Ishikawa (cell line): Measurements from ENCODE around the gene UCHL3.

Experiments
- CREB1 ChIP-seq: IDR thresholded peaks from 2 replicates; pipeline ENCODE4 v1.6.1; 2012; ENCODE audit warnings: low read depth
- EGR1 ChIP-seq: IDR thresholded peaks from 2 replicates; pipeline ENCODE4 v1.6.1; 2012
- EP300 ChIP-seq: IDR thresholded peaks from 2 replicates; pipeline ENCODE4 v1.6.1; 2012; ENCODE audit warnings: borderline replicate concordance
- NFIC ChIP-seq: IDR thresholded peaks from 2 replicates; pipeline ENCODE4 v1.6.1; 2012
- REST ChIP-seq: IDR thresholded peaks from 2 replicates; pipeline ENCODE4 v1.6.1; 2012; ENCODE audit warnings: low read depth, mild to moderate bottlenecking
- TAF1 ChIP-seq: IDR thresholded peaks from 2 replicates; pipeline ENCODE4 v1.6.1; 2012; ENCODE audit warnings: low read depth, mild to moderate bottlenecking
- TCF12 ChIP-seq: IDR thresholded peaks from 2 replicates; pipeline ENCODE4 v1.6.1; 2012; ENCODE audit warnings: low read depth
- TEAD4 ChIP-seq: IDR thresholded peaks from 2 replicates; pipeline ENCODE4 v1.6.1; 2012
- USF1 ChIP-seq: IDR thresholded peaks from 2 replicates; pipeline ENCODE4 v1.6.1; 2012
- YY1 ChIP-seq: IDR thresholded peaks from 2 replicates; pipeline ENCODE4 v1.6.1; 2012; ENCODE audit warnings: low read depth

- no peak for TF ChIP-seq YY1
- no peak for TF ChIP-seq EGR1
- TF ChIP-seq EP300 = no peak
- no peak for TF ChIP-seq NFIC
- TF ChIP-seq TCF12 = no peak
- no peak for TF ChIP-seq USF1
- TF ChIP-seq TEAD4 = no peak
- no peak for TF ChIP-seq CREB1
- no peak for TF ChIP-seq TAF1
- no peak for TF ChIP-seq REST
These were observed 41.5 kb upstream of the UCHL3 start for GRCh38 chr13:75508002-75508548.
